HG03159 (cell line): ENCODE data around the gene PDLIM7.

Experiments used
- ATAC-seq: cut with Tn5 transposase; IDR thresholded peaks from one replicate; pipeline ENCODE4 v1.9.1; 2021; ENCODE audit warnings: mild to moderate bottlenecking, moderate library complexity; ENCODE audit not compliant: unreplicated experiment

The PDLIM7 gene

DNA sequence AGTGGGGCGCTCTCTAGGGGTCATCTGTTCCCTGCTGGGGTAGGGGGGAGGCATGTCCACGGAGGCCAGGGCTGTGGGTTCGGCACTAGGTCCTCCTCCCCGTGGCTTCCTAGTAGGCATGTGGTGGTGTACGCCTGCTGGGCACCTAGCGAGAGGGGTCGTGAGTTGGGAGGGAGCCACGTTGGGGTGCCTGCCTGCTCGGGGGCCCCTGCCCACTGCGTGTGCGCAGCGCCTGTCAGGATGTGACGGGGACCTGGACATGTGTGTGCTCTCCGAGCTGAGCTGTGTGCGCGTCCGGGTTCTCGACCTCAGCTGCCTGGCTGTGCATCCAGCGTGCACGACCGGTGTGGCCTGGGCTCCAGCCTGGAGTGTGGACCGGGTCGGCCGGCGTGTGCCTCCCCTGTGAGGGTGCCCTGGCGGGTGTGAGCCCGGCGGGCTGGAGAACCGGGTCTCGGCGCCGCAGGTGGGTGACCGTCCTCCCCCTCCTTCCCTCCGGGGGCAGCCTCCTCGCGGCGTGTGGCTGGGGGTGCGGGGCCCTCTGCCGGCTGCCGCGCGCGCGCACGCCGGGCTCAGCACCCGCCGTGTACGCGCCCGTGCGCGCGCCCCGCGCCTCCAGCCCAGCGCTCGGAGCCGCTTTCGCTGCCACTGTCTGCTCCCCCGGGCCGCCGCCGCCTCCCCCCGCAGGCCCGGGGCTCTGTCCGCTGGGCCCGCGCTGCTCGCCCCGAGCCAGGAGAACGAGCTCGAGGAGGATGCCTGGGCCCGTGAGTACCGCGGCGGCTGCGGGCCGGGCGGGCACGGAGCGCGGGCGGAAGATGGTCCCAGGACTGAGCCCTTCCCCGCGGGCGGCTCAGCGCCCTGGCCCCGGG lies 51.0 kb downstream of the PDLIM7 start, which contains the start of gene PRR7:
Gene PRR7, plus strand, starts transcription at position 615 of the 866 bp plus-strand sequence. CDS start 8,254 bp downstream, outside the sequence.
- peak; percentile 47 for ATAC-seq

DNA sequence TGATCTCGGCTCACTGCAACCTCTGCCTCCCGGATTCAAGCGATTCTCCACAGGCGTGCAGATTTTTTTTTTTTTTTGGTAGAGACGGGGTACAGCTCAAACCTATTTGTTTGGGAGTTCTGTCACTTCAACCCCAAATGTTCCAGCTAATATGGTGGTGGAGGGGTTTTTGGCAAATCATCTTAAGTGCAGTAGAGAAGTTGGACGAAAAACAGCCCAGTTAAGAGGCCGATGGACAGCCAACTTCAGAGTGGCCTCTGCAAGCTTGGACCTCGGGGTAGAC lies 51.5 kb downstream of the PDLIM7 start:
- no peak for ATAC-seq

DNA sequence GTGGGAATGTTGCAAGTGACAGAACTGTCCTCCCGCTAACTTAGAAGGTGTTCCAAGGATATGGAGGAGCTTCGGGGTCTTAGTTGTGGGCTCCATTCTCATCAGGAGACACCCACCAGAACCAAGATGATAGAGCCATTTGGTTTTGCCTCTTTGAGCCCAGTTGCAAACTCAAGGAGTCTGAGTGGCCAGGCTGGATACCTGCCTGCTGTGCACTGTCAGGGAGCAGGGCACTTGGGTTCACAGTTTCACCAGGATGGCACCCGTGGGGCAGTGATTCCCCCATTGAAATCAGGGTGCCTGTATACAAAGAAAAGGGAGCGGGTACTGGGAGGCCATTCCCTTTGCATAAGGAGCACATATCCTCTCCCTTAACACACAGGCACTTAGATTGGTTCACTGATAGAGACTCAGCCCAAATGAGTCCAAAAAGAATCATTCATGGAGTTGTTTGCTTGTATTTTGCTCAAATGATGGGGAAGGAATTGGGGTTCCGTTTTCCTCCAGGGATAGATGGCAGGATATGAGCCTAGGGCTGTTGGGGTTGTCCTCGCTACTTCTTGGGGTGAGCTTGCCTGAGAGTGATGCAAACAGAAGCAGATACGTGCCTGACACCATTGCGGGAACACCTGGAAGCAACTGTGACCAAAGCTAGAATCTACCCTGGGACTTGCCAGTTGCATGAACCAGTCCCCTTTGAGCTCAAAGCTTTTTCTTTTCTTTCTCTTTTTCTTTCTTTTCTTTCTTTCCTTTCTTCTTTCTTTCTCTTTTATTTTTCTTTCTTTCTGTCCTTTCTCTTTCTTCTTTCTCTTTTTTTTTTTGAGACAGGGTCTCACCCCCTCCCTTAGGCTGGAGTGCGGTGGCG lies 52.1 kb downstream of the PDLIM7 start:
- ATAC-seq = no peak

DNA sequence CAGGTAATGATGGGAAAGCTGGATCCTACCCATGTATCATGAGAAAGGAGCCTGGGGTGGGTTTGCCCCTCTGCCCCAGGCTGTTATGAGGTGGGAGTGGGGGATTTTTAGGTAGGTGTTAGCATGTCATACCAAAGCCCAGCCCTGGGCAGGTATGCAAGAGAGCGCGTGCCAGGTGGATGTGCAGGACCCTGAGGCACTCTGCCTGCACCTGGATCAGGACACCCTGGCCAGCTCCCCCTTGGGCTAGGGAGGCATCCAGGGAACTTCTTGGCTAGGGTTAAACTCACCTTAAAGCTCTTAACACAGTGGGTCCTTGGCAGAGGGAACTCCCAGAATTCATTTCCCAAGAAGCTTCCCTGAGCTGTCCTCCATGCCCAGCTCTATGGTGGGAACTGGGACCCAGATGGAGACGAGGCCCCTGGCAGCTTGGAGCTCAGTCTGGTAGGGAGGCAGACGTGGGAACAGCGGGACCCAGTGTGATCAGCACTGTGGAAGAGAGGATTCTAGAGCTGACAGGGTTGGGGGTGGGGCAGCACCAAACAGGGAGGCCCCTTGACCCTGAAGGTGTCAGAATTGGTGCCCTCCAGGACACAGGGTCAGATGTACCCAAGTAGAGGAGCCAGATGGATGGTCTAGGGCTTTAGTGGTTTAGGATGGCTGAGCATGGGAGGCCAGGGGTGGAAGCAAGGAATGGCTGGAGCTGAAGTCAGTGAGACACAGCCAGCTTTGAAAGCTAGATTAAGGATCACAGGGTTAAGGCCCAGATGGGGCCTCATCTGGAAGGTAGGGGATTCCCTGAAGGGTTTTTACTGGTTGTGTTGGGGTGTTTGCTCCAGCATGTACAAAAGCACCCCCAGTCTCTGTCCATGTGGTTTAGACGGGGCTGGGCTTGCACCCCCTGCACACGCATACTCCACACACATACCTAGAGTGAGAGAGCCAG lies 53.0 kb downstream of the PDLIM7 start:
- no peak for ATAC-seq

DNA sequence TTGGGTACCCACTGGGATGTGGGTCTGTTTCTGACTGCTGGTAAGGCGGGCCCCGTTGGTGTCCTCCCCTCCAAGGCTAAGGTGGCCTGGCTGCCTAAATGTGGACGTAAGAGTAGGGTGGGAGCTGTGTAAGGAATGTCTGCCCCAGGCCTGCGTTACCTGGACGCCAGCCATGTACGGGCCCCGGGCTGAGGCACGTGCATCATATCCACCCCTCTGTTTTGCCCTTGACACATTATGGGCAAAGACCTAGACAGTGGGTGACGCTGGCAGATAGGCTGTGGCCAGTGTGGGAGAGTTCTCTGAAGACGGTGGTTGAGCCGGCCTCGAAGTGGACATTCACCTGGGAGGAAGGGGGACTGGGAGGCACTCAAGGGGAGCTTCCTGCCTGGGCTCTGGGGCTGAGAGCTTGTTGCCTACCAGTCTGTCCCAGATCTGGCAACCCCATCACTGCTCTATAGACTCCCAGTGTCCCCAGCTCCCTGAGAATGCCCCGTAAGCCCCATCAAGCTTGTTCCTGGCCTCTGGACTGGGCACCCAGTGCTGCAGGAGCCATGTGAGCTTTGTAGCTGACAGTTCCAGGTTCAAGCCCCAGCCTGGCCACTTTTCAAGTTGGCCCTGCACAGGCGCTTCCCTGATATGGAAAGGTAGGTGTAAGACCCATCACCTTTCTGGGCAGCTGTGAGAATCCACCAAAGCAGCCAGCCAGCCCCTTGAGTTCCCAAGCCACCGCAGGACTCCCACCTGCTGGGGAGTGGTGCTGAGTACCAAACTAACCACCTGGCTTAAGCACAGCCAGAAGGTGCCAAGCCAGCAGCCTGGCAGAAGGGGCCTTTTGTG lies 54.0 kb downstream of the PDLIM7 start:
- ATAC-seq = no peak

DNA sequence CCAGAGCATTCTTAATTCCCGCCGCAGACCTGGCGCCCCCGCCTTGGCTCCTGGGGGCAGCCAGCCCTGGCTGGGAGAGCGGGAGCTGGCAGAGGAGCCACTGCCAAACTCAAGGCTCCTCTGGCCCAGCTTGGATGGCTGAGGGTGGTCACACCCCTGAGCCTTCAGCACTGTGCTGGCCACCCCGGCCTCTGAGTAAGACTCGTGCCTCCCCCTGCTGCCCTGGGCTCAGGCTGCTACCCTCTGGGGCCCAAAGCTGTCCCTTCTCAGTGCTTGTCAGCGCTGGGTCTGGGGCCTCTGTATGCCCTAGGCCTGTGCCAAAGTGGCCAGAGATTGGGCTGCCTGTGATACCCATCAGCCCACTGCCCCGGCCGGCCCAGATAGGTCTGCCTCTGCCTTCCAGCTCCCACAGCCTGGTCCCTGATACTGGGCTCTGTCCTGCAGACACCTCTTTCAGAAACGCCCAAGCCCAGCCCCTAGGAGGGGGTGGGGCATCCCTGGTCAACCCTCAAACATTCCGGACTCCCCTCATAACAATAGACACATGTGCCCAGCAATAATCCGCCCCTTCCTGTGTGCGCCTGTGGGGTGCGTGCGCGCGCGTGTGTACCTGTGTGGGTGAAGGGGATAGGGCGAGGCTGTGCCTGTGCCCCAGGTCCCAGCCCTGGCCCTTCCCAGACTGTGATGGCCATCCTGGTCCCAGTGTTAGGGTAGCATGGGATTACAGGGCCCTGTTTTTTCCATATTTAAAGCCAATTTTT lies 55.2 kb downstream of the PDLIM7 start:
- no peak for ATAC-seq

DNA sequence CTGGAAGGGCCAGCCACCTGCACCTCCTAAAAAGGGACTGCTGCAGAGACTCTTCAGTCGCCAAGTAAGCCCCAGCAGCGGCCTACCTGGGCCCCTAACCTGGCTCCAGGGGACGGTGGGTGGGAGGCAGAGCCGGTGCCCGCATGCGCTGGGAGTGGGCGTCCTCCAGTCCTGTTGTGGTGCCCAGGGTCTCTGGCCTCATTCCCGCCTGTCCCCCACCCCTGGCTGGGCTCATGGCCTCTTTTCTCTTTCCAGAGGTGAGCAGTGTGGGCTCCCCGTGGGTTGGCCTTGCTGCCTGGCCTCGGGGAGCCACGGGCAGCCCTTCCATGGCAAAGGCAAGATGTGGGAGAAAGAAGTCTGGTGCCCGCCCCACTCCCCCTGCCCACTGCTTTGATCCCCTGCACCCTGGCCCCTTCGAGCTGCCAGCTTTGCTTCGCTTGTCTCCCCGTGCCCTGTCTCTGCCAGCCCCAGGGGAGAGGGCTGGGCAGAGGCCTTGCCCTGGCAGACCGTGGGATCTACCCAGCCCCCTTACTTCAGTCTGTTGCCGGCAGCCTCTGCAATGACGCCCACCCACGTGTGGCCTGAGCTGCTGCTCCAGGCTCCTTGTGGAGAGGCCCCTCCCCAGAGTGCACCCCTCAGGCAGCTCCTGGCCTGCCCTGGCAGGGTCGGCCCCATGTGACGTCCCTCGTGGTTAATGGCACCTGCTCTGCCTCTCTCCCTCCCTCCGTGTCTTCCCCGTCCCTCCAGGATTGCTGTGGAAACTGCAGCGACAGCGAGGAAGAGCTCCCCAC lies 56.2 kb downstream of the PDLIM7 start:
- ATAC-seq = no peak

DNA sequence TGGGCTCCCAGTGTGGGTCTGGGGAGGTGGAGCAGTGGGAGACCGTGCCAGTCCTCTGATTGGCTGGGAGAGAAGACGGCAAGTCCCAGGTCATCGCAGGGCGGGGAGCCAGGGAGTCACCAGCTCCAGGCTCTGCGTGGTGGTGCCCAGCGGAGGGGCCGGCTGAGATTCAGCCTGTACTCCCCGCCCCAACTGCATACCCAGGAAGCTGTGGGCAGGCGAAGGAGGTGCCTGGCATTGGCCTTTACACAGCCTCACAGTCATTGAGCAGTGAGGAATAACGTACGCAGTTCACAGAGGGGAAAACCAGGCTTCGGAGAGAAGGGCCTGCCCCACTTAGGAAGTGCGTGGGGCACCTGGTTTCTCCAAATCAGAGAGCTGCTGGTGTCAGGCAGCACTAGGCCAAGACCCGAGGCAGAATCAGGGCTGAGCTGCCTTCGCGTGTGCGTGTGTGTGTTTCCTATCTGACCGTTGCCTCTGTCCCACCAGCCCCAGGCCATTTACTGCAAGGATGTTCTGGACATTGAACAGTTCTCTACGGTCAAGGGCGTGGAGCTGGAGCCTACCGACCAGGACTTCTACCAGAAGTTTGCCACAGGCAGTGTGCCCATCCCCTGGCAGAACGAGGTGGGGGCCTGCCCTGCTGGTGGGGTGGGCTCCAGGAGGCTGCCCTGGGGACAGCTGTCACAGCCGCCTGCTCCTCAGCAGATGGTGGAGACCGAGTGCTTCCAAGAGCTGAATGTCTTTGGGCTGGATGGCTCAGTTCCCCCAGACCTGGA lies 57.0 kb downstream of the PDLIM7 start:
- no peak for ATAC-seq

DNA sequence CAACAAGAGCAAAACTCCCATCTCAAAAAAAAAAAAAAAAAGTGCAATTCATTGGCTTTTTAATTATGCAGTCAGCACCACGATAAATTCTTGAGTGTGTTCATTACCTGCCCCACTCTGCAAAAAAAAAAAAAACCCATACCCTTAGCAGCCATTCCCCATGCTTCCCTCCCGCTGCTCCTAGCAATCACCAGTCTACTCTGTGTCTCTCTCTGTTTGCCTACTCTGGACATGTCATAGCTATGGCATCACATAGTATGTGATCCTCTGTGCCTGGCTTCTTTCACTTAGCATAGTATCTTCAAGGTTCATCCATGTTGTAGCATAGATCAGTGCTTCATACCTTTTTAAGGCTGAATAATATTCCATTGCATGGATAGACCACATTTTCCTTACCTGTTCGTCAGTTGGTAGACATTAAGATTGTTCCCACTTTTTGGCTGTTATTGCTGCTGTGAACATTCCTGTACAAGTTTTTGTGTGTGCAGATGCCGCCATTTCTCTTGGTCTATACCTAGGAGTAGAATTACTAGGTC lies 57.8 kb downstream of the PDLIM7 start:
- ATAC-seq = no peak

DNA sequence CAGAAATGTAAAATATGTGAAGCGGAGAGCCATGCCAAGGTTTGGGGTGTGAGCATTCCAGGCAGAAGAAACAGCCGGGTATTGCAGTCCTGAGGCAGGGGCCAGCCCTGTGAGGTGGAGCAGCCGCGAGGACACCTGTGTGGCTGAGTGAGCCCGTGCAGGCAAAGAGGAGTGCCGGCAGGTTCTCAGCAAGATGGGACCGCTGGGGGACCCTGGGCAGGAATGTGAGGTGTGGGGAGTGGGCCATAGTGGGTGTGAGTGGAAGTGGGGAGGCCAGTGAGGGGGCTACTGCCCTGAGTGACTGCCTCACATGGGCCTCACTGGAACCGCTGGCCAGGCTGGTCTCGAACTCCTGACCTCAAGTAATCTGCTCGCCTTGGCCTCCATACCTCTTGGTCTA lies 58.9 kb downstream of the PDLIM7 start:
- ATAC-seq = no peak

DNA sequence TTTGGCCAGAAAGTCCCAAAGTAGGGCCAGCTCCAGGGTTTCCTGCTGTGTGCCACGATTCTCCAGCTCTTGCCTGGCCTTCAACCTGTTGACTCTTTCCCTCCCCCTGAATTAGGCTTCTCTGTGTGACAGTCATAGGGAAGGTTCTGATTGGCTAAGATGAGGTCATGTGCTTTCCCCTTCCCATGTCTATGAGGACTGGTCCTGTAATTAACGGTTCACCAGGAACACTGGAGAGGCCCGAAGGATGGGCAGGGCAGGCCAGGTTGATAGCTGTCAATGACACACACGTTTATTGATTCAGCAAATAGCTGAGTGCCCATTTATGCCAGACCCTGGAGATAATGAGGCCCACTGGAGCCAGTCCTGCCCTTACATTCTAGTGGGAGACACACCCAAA lies 59.8 kb downstream of the PDLIM7 start:
- no peak for ATAC-seq

DNA sequence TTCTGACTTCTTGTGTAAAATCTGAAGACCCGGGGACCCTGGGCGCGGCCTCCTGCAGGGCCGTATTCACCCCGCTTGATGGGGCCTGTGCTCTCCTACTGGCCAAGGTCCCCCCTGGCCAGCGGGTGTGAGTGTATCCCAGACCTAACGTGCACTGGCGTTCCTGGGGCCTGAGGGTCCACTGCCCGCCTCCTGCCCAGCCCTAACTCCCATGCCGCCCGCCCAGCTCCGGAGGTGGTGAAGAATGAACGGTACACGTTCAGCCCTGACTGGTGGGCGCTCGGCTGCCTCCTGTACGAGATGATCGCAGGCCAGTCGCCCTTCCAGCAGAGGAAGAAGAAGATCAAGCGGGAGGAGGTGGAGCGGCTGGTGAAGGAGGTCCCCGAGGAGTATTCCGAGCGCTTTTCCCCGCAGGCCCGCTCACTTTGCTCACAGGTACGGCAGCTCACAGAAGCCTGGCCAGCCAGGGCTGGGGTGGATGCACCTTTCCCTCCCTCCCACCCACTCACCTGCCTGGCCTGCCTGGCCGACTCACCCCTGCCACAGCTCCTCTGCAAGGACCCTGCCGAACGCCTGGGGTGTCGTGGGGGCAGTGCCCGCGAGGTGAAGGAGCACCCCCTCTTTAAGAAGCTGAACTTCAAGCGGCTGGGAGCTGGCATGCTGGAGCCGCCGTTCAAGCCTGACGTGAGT lies 61.4 kb downstream of the PDLIM7 start:
- no peak for ATAC-seq

DNA sequence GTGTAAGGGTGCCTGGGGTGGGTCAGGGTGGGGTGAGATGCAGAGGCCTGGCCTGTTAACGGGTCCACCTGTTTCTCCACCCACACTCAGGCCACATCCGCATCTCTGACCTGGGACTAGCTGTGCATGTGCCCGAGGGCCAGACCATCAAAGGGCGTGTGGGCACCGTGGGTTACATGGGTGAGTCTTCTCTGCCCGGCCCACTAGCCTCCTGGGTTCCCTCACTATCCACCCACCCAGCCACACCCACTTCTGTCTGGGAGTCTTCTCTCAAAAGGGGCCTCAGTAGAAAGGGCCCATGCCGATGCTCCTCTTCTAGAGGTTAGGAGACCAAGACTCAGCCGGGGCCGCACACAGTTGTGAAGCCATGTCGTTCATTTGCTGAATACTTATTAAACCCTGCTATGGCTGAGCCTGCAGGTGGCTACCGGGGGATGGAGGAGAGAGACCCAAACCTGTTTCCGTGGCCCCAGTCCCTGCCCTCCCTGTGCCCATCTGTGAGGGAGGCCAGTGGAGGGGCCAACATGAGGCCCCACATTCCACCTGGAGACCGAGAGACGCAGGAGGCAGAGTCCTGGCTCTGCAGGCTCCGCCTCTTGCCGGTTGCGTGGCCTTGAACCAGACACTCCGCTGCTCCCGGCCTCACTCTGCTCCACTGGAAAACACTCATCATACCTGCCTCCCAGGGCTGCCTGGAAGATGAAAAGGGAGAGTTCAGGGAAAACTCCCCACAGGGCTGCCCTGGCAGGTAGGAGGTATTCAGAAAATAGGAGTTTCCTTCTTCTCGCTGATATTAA lies 62.3 kb downstream of the PDLIM7 start:
- ATAC-seq = no peak

DNA sequence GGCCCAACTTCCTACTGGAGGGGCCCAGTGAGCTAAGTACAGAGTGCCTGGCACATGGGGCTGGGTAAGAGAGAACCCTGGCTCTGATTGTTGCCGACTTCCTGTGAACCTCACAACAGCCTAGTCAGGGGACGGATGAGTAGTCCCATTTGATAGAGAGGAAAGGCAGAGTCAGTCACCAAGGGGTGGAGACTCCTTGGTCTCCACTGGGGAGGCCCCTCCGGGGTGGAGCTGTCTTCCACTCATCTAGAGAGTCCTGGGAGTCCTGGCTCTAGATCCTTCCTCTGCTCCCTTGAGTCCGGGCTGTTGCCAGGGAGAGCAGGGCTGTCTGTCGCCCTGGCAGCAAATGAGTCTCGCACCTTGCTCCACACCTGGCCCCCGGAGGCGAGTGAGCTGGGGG lies 63.0 kb downstream of the PDLIM7 start:
- ATAC-seq = no peak

DNA sequence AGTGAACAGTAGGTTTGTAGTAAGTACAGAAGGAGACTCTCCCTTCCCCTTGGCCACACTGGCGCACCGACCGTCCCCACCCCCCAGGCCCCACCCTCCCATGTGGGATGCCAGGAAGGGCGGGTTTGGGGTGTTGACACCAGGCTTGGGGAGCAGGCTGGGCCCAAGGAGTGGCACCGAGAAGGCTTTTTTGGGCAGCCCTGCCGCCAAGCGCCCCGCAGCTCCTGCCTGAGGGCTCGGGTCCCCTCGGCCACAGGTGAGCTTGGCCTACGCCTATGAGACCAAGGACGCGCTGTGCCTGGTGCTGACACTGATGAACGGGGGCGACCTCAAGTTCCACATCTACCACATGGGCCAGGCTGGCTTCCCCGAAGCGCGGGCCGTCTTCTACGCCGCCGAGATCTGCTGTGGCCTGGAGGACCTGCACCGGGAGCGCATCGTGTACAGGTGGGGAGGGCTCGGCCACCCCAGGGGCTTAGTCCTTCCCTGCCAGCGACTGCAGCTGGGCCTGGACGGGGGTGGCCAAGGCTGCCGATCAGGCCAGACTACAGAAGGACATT lies 63.7 kb downstream of the PDLIM7 start:
- no peak for ATAC-seq
